Esophagus squamous epithelium (tissue), 5 donors: ENCODE measurements around the gene SNTB2. TPM values are rescaled to one million over a fixed set of nuclear protein-coding genes. Genes with fewer than 3 reads are reported as not detected.
"Not testable (repeated sequence)": the region's sequence is repeated elsewhere in the genome, so short reads cannot be mapped to it uniquely, and the experiment has no call there.

ENCODE experiments used
- DNase-seq: peaks from one replicate; lab custom pipeline; 2025; lab: John Stamatoyannopoulos, UW
- H3K27ac ChIP-seq, 4 donors: fragments of 200-600 bp; sonication (generic); one replicate each; pipeline ENCODE4 v1.5.1; 2016 to 2019; ENCODE audit warnings: mild to moderate bottlenecking in 1 of 4
- H3K27me3 ChIP-seq, 4 donors: fragments of 200-600 bp; sonication (generic); 1 replicate in 3 of 4; 2 replicates in 1 of 4; pipeline versions ENCODE4 v1.5.1 to v1.6.0; 2017 to 2021; ENCODE audit warnings: antibody characterized with exemption in 1 of 4
- H3K36me3 ChIP-seq, 3 donors: fragments of 200-600 bp; sonication (generic); one replicate each; pipeline ENCODE4 v1.5.1; 2016 to 2019
- H3K4me1 ChIP-seq, 3 donors: fragments of 200-600 bp; sonication (generic); one replicate each; pipeline ENCODE4 v1.5.1; 2017 to 2019
- H3K4me3 ChIP-seq, 4 donors: fragments of 200-600 bp; sonication (generic); 1 replicate in 3 of 4; 2 replicates in 1 of 4; pipeline ENCODE4 v1.5.1; 2016 to 2019; ENCODE audit warnings: mild to moderate bottlenecking in 2 of 4, moderate library complexity in 1 of 4
- H3K9me3 ChIP-seq, 3 donors: fragments of 200-600 bp; sonication (generic); one replicate each; pipeline ENCODE4 v1.5.1; 2016 to 2019
- POLR2A ChIP-seq, 4 donors: fragments of 450-650 bp; IDR thresholded peaks; one replicate each; pipeline ENCODE4 v1.6.1; 2017; ENCODE audit warnings: antibody characterized with exemption in 4 of 4, mild to moderate bottlenecking in 4 of 4, moderate library complexity in 3 of 4
- WGBS, 2 donors: methylation state at CpG; one replicate each; pipeline ENCODE4 v1.1.5; 2018; 5-methylcytosine and 5-hydroxymethylcytosine counted together
- intact Hi-C: fragments of 100-400 bp; cut with DNase I; formaldehyde crosslinking; loops from one replicate; pipeline ENCODE4 v1.15.0; 2022
- total RNA-seq, 4 donors: library from RNA; depleted of rRNA; stranded (reverse); fragments of >200 nt; gene quantifications; one replicate each; pipeline ENCODE4 v1.1.0, GENCODE V29; 2016
- TF ChIP-seq, protein P1 (sequence below), 6 experiments: fragments of 450-650 bp in 4 of 6; fragments of 200-600 bp in 2 of 6; sonication (generic) in 2 of 6; IDR thresholded peaks; one replicate each; pipeline ENCODE4 v1.5.1; 2016 to 2019; ENCODE audit warnings: antibody characterized with exemption in 6 of 6, mild to moderate bottlenecking in 4 of 6, moderate library complexity in 4 of 6
- donor health status: DM: yes; HTN: yes; CAD: no.

Gene SNTB2
- total RNA-seq, 4 donors from 2014 or later, result 25.5 to 49.6 (median 25.9) TPM

GRCh38 chr16:69285240-69285639, 98.3 kb downstream of the SNTB2 start:
- Histone ChIP-seq H3K4me1 (peaks cover 0 to 13% (median 5%) of the 10 kb centered on the region in 3 donors), H3K9me3 (no peaks in the 10 kb centered on the region), H3K36me3 (peaks cover 6 to 59% (median 7%) of the 10 kb centered on the region in 3 donors), H3K27ac (no peak overlapping the region), H3K4me3 (no peak overlapping the region), H3K27me3 (no peaks in the 10 kb centered on the region)
- TF ChIP-seq POLR2A (IDR thresholded peaks at IDR 0.05), result no peak
- TF ChIP-seq, protein P1, sequence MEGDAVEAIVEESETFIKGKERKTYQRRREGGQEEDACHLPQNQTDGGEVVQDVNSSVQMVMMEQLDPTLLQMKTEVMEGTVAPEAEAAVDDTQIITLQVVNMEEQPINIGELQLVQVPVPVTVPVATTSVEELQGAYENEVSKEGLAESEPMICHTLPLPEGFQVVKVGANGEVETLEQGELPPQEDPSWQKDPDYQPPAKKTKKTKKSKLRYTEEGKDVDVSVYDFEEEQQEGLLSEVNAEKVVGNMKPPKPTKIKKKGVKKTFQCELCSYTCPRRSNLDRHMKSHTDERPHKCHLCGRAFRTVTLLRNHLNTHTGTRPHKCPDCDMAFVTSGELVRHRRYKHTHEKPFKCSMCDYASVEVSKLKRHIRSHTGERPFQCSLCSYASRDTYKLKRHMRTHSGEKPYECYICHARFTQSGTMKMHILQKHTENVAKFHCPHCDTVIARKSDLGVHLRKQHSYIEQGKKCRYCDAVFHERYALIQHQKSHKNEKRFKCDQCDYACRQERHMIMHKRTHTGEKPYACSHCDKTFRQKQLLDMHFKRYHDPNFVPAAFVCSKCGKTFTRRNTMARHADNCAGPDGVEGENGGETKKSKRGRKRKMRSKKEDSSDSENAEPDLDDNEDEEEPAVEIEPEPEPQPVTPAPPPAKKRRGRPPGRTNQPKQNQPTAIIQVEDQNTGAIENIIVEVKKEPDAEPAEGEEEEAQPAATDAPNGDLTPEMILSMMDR (IDR thresholded peaks at IDR 0.05), result no peak
- intact Hi-C loops, result no loop called here
- WGBS, 2 donors, result 76 to 79% methylated on average over 4 of the region's 4 CpGs
- DNase-seq, result no peak

DNA sequence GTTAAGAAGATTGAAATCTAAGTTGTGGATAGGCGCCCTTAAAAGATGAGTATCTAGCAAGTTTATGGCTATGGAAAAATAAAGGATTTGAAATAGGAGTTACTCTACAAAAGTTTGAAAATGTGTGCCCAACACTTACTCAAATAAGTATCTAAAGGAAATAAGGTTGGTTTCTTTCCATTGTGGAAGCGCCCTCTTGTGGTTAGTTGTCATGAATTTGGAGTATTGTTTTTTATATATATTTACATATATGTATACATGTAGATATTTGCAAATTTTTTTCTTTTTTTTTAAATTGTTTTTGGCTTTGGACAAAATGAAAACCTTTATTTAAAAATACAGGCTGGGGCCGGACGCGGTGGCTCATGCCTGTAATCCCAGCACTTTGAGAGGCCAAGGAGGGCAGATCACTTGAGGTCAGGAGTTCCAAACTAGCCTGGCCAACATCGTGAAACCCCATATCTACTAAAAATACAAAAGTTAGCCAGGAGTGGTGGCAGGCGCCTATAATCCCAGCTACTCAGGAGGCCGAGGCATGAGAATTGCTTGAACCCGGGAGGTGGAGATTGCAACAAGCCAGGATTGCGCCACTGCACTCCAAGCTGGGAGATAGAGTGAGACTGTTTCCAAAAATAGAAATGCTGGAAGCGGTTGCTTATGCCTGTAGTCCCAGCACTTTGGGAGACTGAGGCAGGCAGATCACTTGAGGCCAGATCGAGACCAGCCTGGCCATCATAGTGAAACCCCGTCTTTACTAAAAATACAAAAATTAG, 100.2 kb downstream of the SNTB2 start:
- 59 to 60% methylated on average over 13 of the region's 13 CpGs for WGBS, 2 donors
- no peak for DNase-seq
- intact Hi-C loops, result no loop called here

GRCh38 chr16:69291657-69292056, 104.7 kb downstream of the SNTB2 start:
- H3K9me3 ChIP-seq, H3K4me3 ChIP-seq, DNase-seq, H3K27me3 ChIP-seq, H3K27ac ChIP-seq: not testable (repeated sequence)
- peaks cover 0 to 28% (median 0%) of the 10 kb centered on the region in 3 donors for H3K36me3 ChIP-seq
- H3K4me1 ChIP-seq, result peaks cover 0 to 19% (median 5%) of the 10 kb centered on the region in 3 donors
- WGBS, 2 donors, result 87 to 98% methylated on average over 3 to 9 of the region's 9 CpGs
- intact Hi-C loops, result loop anchor here (5.0 kb wide), 1 partner anchor 139 kb away; no protein-coding TSS in a partner anchor

More for the DNA sequence above, 100.2 kb downstream of the SNTB2 start:
- Histone ChIP-seq H3K9me3 (no peaks in the 10 kb centered on the region), H3K4me3 (no peak overlapping the region), H3K36me3 (peaks cover 6 to 59% (median 7%) of the 10 kb centered on the region in 3 donors), H3K4me1 (peaks cover 0 to 22% (median 5%) of the 10 kb centered on the region in 3 donors), H3K27ac (peak overlapping the region in 1 of 4 donors; percentile 22), H3K27me3 (no peaks in the 10 kb centered on the region)
- TF ChIP-seq, protein P1 (IDR thresholded peaks at IDR 0.05), result peak; percentile 24 to 84 (median 58)
- no peak for TF ChIP-seq POLR2A (IDR thresholded peaks at IDR 0.05)

DNA sequence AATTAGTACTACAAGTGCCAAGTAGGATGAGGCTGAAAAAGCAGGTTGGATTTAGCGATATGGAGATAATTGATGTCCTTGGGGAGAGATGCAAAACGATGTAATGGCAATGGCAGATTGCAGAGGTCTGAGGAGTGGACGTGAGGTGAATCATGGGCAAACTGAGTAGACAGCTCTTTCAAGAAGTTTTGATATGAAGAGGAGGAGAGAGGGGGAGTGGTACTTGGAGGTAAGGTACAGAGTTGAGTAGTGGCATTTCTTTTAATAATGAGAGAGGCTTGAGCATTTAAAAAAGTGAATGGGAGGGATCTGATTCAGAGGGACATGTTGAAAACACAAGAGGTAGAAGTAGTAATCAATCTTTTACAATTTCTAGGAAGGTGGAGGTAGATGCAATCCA, 106.4 kb downstream of the SNTB2 start:
- peak overlapping the region in 1 of 4 donors; percentile 9 for H3K27ac ChIP-seq
- H3K9me3 ChIP-seq, result no peaks in the 10 kb centered on the region
- no peaks in the 10 kb centered on the region for H3K27me3 ChIP-seq
- TF ChIP-seq, protein P1 (IDR thresholded peaks at IDR 0.05), result no peak
- DNase-seq, result no peak
- WGBS, 2 donors, result 59% methylated on average over 3 of the region's 3 CpGs
- H3K4me1 ChIP-seq, result peaks cover 0 to 14% (median 0%) of the 10 kb centered on the region in 3 donors
- H3K4me3 ChIP-seq, result no peak overlapping the region
- intact Hi-C loops, result loop anchor here (5.0 kb wide), 1 partner anchor 141 kb away; no protein-coding TSS in a partner anchor
- peaks cover 0 to 22% (median 0%) of the 10 kb centered on the region in 3 donors for H3K36me3 ChIP-seq

DNA sequence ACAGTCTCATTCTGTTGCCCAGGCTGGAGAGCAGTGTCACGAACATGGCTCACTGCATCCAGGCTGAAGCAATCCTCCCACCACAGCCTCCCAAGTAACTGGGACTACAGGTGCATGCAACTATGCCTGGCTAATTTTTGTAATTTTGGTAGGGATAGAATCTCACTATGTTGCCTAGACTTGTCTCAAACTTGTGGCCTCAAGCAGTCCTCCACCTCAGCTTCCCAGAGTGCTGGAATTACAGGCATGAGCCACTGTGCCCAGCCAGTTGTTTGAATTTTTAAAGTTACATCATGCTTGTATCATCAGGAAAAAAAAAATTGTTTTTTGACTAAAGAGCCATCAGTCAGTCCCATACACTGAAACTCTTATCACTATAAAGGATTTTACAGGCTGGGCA, 107.1 kb downstream of the SNTB2 start:
- DNase-seq, result no peak
- TF ChIP-seq, protein P1 (IDR thresholded peaks at IDR 0.05), result no peak
- no peak for TF ChIP-seq POLR2A (IDR thresholded peaks at IDR 0.05)
- Histone ChIP-seq H3K9me3 (no peaks in the 10 kb centered on the region), H3K27me3 (no peaks in the 10 kb centered on the region), H3K4me1 (peaks cover 0 to 14% (median 0%) of the 10 kb centered on the region in 3 donors), H3K4me3 (no peak overlapping the region), H3K27ac (peak overlapping the region in 1 of 4 donors; percentile 9), H3K36me3 (peaks cover 0 to 20% (median 0%) of the 10 kb centered on the region in 3 donors)
- intact Hi-C loops, result loop anchor here (5.0 kb wide), 1 partner anchor 142 kb away; no protein-coding TSS in a partner anchor
- 22 to 27% methylated on average over 1 of the region's 1 CpG for WGBS, 2 donors

DNA sequence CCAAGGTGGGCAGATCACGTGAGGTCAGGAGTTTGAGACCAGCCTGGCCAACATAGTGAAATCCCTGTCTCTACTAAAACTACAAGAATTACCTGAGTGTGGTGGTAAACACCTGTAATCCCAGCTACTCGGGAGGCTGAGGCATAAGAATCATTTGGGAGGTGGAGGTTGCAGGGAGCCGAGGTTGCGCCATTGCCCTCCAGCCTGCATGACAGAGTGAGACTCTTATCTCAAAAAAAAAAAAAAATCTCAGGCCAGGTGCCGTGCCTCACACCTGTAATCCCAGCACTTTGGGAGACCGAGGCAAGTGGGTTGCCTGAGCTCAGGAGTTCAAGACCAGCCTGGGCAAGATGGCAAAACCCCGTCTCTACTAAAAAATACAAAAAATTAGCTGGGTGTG, 109.8 kb downstream of the SNTB2 start:
- not testable (repeated sequence) for H3K4me3 ChIP-seq

More for the DNA sequence above, 109.8 kb downstream of the SNTB2 start:
- H3K9me3 ChIP-seq, H3K27me3 ChIP-seq, DNase-seq, intact Hi-C loops, H3K27ac ChIP-seq, H3K4me1 ChIP-seq: not testable (repeated sequence)
- 94 to 95% methylated on average over 7 of the region's 7 CpGs for WGBS, 2 donors
- H3K36me3 ChIP-seq, result peaks cover 0 to 43% (median 0%) of the 10 kb centered on the region in 3 donors
